SK-N-MC (cell line): ENCODE measurements around the gene RALGAPB.

Source experiments
- EZH2 ChIP-seq: fragments of 200-600 bp; sonication (generic); IDR thresholded peaks from one replicate; pipeline ENCODE4 v1.6.1; 2017; ENCODE audit warnings: antibody characterized with exemption
- POLR2AphosphoS5 ChIP-seq: IDR thresholded peaks from 2 replicates; pipeline ENCODE4 v1.6.1; 2012; ENCODE audit warnings: mild to moderate bottlenecking, low read depth, low read length, borderline replicate concordance

DNA sequence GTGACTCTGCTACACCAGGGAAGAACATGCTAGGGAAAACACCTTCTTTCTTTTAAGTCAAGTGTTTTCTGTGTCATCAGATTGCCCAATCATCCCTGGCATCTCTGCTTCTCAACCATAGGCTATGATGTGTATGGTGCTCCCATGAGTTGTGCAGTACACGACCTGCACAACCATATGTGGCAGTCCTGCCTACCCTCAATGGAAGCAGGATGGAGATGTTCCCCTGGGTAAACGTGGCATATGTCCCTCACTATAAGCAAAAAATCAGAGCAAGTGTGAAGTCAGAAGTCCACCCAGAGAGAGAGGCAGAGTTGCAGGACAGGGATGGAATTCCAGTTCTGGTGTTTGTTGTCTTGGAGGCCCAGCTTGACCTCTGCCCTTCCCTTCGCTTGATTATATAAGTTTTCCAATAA lies 27.3 kb upstream of the RALGAPB start:
- TF ChIP-seq POLR2AphosphoS5 (no peak), EZH2 (no peak)
